Tibial nerve (tissue), 4 donors: ENCODE measurements around the gene GLRB. TPM values are rescaled to one million over a fixed set of nuclear protein-coding genes. Genes with fewer than 3 reads are reported as not detected.

Experiments used
- DNase-seq, 2 donors: peaks; one replicate each; pipeline ENCODE4 v3.0.0-alpha.2; 2019; ENCODE audit warnings: low spot score in 2 of 2
- H3K27ac ChIP-seq, 4 donors: fragments of 200-600 bp; sonication (generic) in 3 of 4; one replicate each; pipeline ENCODE4 v1.5.1; 2017 to 2019; ENCODE audit warnings: mild to moderate bottlenecking in 1 of 4
- H3K27me3 ChIP-seq, 2 donors: fragments of 200-600 bp; sonication (generic) in 1 of 2; one replicate each; pipeline versions ENCODE4 v1.5.1 to v1.6.0; 2017 to 2019
- H3K36me3 ChIP-seq, 3 donors: fragments of 200-600 bp; sonication (generic); one replicate each; pipeline ENCODE4 v1.5.1; 2018 to 2019
- H3K4me1 ChIP-seq, 4 donors: fragments of 200-600 bp; sonication (generic) in 3 of 4; one replicate each; pipeline ENCODE4 v1.5.1; 2017 to 2019
- H3K4me3 ChIP-seq, 4 donors: fragments of 200-600 bp; sonication (generic) in 3 of 4; one replicate each; pipeline ENCODE4 v1.5.1; 2017 to 2019; ENCODE audit warnings: mild to moderate bottlenecking in 1 of 4, moderate library complexity in 1 of 4
- H3K9me3 ChIP-seq, 4 donors: fragments of 200-600 bp; sonication (generic) in 3 of 4; one replicate each; pipeline ENCODE4 v1.5.1; 2017 to 2019
- EP300 ChIP-seq, 2 donors: sonication (generic); formaldehyde crosslinking; IDR thresholded peaks; one replicate each; pipeline ENCODE4 v1.6.1; 2017; ENCODE audit warnings: antibody characterized with exemption in 2 of 2, mild to moderate bottlenecking in 1 of 2
- POLR2A ChIP-seq, 2 donors: fragments of 450-650 bp; IDR thresholded peaks; one replicate each; pipeline ENCODE4 v1.6.1; 2017; ENCODE audit warnings: antibody characterized with exemption in 2 of 2, mild to moderate bottlenecking in 2 of 2, moderate library complexity in 2 of 2
- WGBS, 2 donors: methylation state at CpG; one replicate each; pipeline ENCODE4 v1.1.5; 2018; 5-methylcytosine and 5-hydroxymethylcytosine counted together
- total RNA-seq, 4 donors: library from RNA; depleted of rRNA; stranded (reverse); fragments of >200 nt; gene quantifications; one replicate each; pipeline ENCODE4 v1.1.0, GENCODE V29; 2016
- TF ChIP-seq, protein P1 (sequence below), 5 experiments: fragments of 200-600 bp in 3 of 5; fragments of 450-650 bp in 2 of 5; sonication (generic) in 3 of 5; IDR thresholded peaks; one replicate each; pipeline ENCODE4 v1.5.1; 2016 to 2019; ENCODE audit warnings: antibody characterized with exemption in 5 of 5, mild to moderate bottlenecking in 3 of 5, moderate library complexity in 2 of 5

The GLRB gene
- total RNA-seq, 4 donors from 2014 or later, result 0.78 to 2.2 (median 1.5) TPM

DNA sequence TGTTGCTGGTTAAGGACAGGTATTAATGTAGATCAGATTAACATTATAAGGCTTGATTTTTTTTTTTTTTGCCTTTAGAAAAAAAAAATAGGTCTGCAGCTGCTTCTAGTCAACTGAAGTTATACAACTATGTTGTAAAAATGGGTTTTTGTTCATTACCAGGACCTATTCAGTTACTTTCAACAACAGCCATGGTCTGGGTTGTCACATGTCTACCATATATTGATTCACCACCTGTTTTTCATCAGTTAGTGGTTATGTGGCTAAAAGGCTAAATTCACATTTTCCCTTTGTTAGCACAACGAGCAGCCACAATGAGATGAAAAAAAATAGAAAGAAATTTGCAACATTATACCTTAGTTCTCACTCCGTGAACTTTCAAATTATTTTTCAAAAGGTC is 45.5 kb downstream of the GLRB start:
- TF ChIP-seq, protein P1, sequence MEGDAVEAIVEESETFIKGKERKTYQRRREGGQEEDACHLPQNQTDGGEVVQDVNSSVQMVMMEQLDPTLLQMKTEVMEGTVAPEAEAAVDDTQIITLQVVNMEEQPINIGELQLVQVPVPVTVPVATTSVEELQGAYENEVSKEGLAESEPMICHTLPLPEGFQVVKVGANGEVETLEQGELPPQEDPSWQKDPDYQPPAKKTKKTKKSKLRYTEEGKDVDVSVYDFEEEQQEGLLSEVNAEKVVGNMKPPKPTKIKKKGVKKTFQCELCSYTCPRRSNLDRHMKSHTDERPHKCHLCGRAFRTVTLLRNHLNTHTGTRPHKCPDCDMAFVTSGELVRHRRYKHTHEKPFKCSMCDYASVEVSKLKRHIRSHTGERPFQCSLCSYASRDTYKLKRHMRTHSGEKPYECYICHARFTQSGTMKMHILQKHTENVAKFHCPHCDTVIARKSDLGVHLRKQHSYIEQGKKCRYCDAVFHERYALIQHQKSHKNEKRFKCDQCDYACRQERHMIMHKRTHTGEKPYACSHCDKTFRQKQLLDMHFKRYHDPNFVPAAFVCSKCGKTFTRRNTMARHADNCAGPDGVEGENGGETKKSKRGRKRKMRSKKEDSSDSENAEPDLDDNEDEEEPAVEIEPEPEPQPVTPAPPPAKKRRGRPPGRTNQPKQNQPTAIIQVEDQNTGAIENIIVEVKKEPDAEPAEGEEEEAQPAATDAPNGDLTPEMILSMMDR (IDR thresholded peaks at IDR 0.05), result no peak
- TF ChIP-seq EP300 (IDR thresholded peaks at IDR 0.05) (no peak), POLR2A (IDR thresholded peaks at IDR 0.05) (no peak)
- H3K36me3 ChIP-seq, result no peaks in the 10 kb centered on the region
- H3K27me3 ChIP-seq, result no peaks in the 10 kb centered on the region
- H3K4me3 ChIP-seq, result no peak overlapping the region
- 69 to 72% methylated on average over 2 of the region's 2 CpGs for WGBS, 2 donors
- H3K4me1 ChIP-seq, result no peaks in the 10 kb centered on the region
- H3K27ac ChIP-seq, result no peak overlapping the region
- no peaks in the 10 kb centered on the region for H3K9me3 ChIP-seq
- DNase-seq, result no peak

DNA sequence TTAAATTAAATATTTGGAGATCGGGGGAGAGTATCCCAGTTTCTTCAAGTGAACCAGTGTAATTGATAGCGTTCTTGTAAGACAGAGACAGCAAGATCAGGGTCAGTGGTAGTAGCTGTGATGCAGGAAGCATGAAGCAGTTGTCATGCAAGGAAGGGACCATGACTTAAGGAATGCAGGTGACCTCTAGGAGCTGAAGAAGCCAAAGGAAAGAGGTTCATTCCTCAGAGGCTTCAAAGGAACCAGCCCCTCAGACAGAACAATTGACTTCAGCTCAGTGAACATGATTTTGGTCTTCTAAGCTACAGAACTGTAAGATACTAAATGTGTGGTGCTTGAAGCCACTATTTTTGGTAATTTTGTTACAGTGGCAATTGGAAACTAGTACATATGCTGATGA is 51.6 kb downstream of the GLRB start:
- 91 to 94% methylated on average over 2 of the region's 2 CpGs for WGBS, 2 donors
- no peak for DNase-seq
- TF ChIP-seq POLR2A (IDR thresholded peaks at IDR 0.05), result no peak
- no peak for TF ChIP-seq EP300 (IDR thresholded peaks at IDR 0.05)
- TF ChIP-seq, protein P1 (IDR thresholded peaks at IDR 0.05), result no peak
- Histone ChIP-seq H3K27ac (no peak overlapping the region), H3K4me3 (no peak overlapping the region), H3K27me3 (no peaks in the 10 kb centered on the region), H3K36me3 (no peaks in the 10 kb centered on the region), H3K4me1 (no peaks in the 10 kb centered on the region), H3K9me3 (no peaks in the 10 kb centered on the region)

DNA sequence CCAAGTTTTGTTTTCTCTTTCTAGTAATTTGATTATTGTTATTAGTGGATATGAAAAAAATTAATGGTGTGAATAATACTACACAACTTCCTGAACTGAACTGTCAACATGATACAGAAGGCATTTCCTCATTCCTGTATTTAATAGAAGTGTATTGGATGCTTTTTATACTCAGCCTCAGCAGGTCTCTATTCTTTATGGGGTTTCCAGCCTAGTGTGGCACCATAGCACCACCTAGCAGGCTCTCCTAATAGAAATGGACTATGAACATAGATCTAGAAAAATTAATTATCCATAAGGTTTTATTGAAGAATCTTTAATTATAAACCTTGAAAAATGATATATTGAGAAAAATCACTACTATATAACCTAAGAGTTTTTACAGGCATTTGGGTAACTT is 52.4 kb downstream of the GLRB start:
- Histone ChIP-seq H3K4me1 (no peaks in the 10 kb centered on the region), H3K4me3 (no peak overlapping the region)

DNA sequence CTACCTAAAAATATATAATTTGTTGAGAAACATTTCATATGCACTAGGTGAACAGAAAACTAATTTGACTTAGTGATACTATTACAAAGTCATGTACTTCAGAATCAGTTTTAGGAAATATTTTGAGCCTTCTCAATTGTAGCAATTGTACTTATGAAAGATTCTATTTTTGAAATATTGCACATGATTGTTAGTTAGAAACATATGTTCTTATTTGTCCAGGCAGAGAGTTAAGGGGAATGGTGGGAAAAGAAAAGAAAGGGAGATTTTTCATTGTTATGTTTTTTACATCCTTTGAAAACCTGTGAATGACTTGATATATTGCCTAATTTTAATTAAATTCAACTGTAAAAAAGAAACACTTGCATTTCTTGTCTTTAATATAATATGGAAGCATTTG is 66.0 kb downstream of the GLRB start:
- TF ChIP-seq EP300 (IDR thresholded peaks at IDR 0.05) (no peak), POLR2A (IDR thresholded peaks at IDR 0.05) (no peak)
- TF ChIP-seq, protein P1 (IDR thresholded peaks at IDR 0.05), result no peak

More for the DNA sequence above, 52.4 kb downstream of the GLRB start:
- no peaks in the 10 kb centered on the region for H3K36me3 ChIP-seq
- no peak for TF ChIP-seq EP300 (IDR thresholded peaks at IDR 0.05)
- TF ChIP-seq, protein P1 (IDR thresholded peaks at IDR 0.05), result peak in 1 of 5 experiments; percentile 14
- DNase-seq, result peak in 1 of 2 donors; percentile 12
- no peaks in the 10 kb centered on the region for H3K27me3 ChIP-seq
- no peaks in the 10 kb centered on the region for H3K9me3 ChIP-seq
- H3K27ac ChIP-seq, result no peak overlapping the region

DNA sequence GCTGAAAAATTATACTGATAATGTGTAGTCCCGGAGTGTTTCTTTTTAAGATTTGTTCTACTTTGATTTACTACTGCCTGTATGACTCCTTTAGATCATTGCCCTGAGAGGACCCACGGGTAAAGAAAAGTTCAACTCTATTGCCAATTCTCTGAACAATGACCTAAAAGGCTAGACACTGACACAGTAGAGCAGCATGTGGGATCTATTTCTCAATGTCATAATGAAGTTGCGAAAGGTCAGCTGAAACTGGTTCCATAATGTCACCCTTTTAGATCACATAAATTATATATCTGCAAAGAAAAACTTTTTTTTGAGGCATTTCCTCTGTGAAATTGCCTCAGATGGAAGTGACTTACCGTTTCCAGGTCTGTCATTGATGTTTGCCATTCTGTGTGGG is 67.4 kb downstream of the GLRB start:
- H3K36me3 ChIP-seq, result no peaks in the 10 kb centered on the region
- H3K27ac ChIP-seq, result no peak overlapping the region
- H3K27me3 ChIP-seq, result no peaks in the 10 kb centered on the region
- DNase-seq, result no peak
- no peak overlapping the region for H3K4me3 ChIP-seq
- TF ChIP-seq EP300 (IDR thresholded peaks at IDR 0.05) (no peak), POLR2A (IDR thresholded peaks at IDR 0.05) (no peak)
- TF ChIP-seq, protein P1 (IDR thresholded peaks at IDR 0.05), result no peak
- 64 to 70% methylated on average over 4 of the region's 4 CpGs for WGBS, 2 donors
- H3K4me1 ChIP-seq, result no peaks in the 10 kb centered on the region
- no peaks in the 10 kb centered on the region for H3K9me3 ChIP-seq

More for the DNA sequence above, 66.0 kb downstream of the GLRB start:
- Histone ChIP-seq H3K27me3 (no peaks in the 10 kb centered on the region), H3K4me1 (no peaks in the 10 kb centered on the region), H3K4me3 (no peak overlapping the region), H3K27ac (no peak overlapping the region), H3K36me3 (no peaks in the 10 kb centered on the region), H3K9me3 (no peaks in the 10 kb centered on the region)
- DNase-seq, result no peak
